Measurements from ENCODE around the gene GNB1L. TPM values are rescaled to one million over a fixed set of nuclear protein-coding genes. Genes with fewer than 3 reads are reported as not detected.

The GNB1L gene
- total RNA-seq, 1 experiment from 2014 or later, result 15.8 TPM

DNA sequence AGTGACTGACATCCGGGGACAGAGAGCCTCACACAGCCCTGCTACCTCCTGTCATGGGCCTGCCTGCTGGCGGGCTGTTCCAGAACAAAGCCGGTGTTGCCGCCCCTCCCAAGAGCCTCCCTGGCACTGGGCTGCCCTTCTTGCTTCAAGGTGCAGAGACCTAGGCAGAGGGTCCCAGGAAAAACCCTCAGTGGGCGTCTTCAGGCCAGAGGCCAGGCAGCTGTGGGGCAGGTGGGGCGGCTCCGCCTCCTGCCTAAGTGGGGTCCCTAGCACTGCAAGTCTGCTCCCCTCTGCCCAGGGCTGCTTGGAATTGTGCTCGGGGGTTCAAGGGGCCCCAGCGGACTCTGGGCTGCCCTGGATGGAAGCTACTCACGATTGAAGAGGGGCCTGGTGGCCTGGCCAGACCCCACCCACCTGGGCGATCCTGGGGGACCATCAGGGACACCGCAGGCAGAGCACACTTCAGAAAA, 20.4 kb upstream of the GNB1L start:
- POLR2A ChIA-PET, result no interaction called here
- intact Hi-C loops (cut with micrococcal nuclease; ENCODE audit: unreplicated experiment), result no loop called here

DNA sequence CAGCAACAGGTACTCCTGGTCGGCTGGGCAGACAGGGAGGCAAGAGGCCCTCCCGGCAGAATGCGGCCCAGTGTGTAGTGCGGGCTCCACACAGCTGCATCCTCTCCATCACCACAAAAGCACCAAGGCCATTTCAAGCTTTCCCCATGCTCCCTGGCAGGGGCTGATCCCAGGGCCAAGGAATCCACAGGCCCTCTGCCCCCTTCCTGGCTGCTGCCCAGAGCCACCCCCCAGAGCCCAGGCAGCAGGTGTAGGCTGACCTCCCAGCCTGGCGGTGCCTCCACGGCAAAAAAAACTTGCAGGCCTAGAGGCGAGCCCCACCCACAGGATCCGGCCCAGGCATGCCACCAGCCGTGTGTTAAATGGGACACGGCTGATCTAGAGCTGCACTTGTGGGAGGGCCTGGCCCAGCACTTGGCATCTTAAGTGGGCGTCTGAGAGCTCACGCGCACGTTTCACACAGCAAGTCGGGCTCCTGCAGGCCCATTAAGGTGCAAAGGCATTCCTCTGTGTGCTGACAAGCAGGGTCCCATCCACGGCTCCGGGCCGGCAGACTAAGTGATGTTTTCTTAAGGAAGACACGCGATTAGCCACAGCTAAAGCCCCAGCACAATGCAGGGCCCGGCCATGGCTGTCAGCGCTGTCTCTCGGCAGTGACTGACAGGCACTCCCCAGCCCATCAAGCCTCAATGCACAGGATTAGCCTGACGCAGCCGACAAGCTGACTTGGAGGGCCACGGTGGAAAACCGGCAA, 19.8 kb upstream of the GNB1L start:
- no peaks in the 10 kb centered on the region for H3K27me3 Mint-ChIP-seq (ENCODE audit: insufficient read depth, unreplicated experiment)

More for the DNA sequence above, 20.4 kb upstream of the GNB1L start:
- Histone ChIP-seq H3K9me3 (no peaks in the 10 kb centered on the region), H3K4me3 (ENCODE audit: low read depth, low read length) (no peak overlapping the region), H3K4me1 (peaks cover 6% of the 10 kb centered on the region), H3K36me3 (ENCODE audit: control insufficient read depth, insufficient read depth, low read length) (no peaks in the 10 kb centered on the region; the same call in 1 of the 2 replicates), H3K27me3 (replicated peaks; ENCODE audit: control insufficient read depth, insufficient read depth, low read length) (no peaks in the 10 kb centered on the region)
- Mint-ChIP-seq H3K27me3 (ENCODE audit: insufficient read depth, unreplicated experiment) (no peaks in the 10 kb centered on the region), H3K4me1 (ENCODE audit: low read depth, unreplicated experiment) (peaks cover 1% of the 10 kb centered on the region), H3K36me3 (ENCODE audit: insufficient read depth, unreplicated experiment) (peaks cover 6% of the 10 kb centered on the region), H3K27ac (ENCODE audit: unreplicated experiment) (no peak overlapping the region), H3K9me3 (ENCODE audit: unreplicated experiment) (no peaks in the 10 kb centered on the region), H3K4me3 (ENCODE audit: unreplicated experiment) (no peak overlapping the region)
- no peak for TF ChIP-seq CTCF (IDR thresholded peaks at IDR 0.05; ENCODE audit: insufficient read depth in 1 of 2, low read depth in 1 of 2, low read length in 1 of 2, severe bottlenecking in 1 of 2, unreplicated experiment in 1 of 2)
- BruUV-seq (replicated peaks), result no TSS peak
- no peak for DNase-seq
- CTCF ChIA-PET, result no interaction called here

GRCh38 chr22:19873960-19874306, 19.3 kb upstream of the GNB1L start:
- intact Hi-C loops (cut with micrococcal nuclease; ENCODE audit: unreplicated experiment), result no loop called here
- no peak overlapping the region for H3K4me3 Mint-ChIP-seq (ENCODE audit: unreplicated experiment)
- TF ChIP-seq CTCF (IDR thresholded peaks at IDR 0.05; ENCODE audit: insufficient read depth in 1 of 2, low read depth in 1 of 2, low read length in 1 of 2, severe bottlenecking in 1 of 2, unreplicated experiment in 1 of 2), result no peak
- no peaks in the 10 kb centered on the region for H3K36me3 ChIP-seq (ENCODE audit: control insufficient read depth, insufficient read depth, low read length)
- ChIA-PET CTCF (no interaction called here), POLR2A (no interaction called here)
- no peaks in the 10 kb centered on the region for H3K9me3 ChIP-seq
- H3K4me1 Mint-ChIP-seq (ENCODE audit: low read depth, unreplicated experiment), result no peaks in the 10 kb centered on the region
- H3K27me3 Mint-ChIP-seq (ENCODE audit: insufficient read depth, unreplicated experiment), result no peaks in the 10 kb centered on the region
- H3K36me3 Mint-ChIP-seq (ENCODE audit: insufficient read depth, unreplicated experiment), result peaks cover 6% of the 10 kb centered on the region
- BruUV-seq (replicated peaks), result no TSS peak
- no peak overlapping the region for H3K27ac Mint-ChIP-seq (ENCODE audit: unreplicated experiment)
- no peaks in the 10 kb centered on the region for H3K9me3 Mint-ChIP-seq (ENCODE audit: unreplicated experiment)
- H3K4me3 ChIP-seq (ENCODE audit: low read depth, low read length), result no peak overlapping the region
- no peak for DNase-seq
- H3K4me1 ChIP-seq, result no peaks in the 10 kb centered on the region
- no peaks in the 10 kb centered on the region for H3K27me3 ChIP-seq (replicated peaks; ENCODE audit: control insufficient read depth, insufficient read depth, low read length)

More for the DNA sequence above, 19.8 kb upstream of the GNB1L start:
- no peak for TF ChIP-seq CTCF (IDR thresholded peaks at IDR 0.05; ENCODE audit: insufficient read depth in 1 of 2, low read depth in 1 of 2, low read length in 1 of 2, severe bottlenecking in 1 of 2, unreplicated experiment in 1 of 2)
- H3K27me3 ChIP-seq (replicated peaks; ENCODE audit: control insufficient read depth, insufficient read depth, low read length), result no peaks in the 10 kb centered on the region
- H3K4me3 ChIP-seq (ENCODE audit: low read depth, low read length), result no peak overlapping the region
- no TSS peak for BruUV-seq (replicated peaks)
- Mint-ChIP-seq H3K4me3 (ENCODE audit: unreplicated experiment) (no peak overlapping the region), H3K36me3 (ENCODE audit: insufficient read depth, unreplicated experiment) (peaks cover 6% of the 10 kb centered on the region), H3K9me3 (ENCODE audit: unreplicated experiment) (no peaks in the 10 kb centered on the region), H3K27ac (ENCODE audit: unreplicated experiment) (no peak overlapping the region), H3K4me1 (ENCODE audit: low read depth, unreplicated experiment) (no peaks in the 10 kb centered on the region)
- ChIA-PET POLR2A (no interaction called here), CTCF (no interaction called here)
- no peaks in the 10 kb centered on the region for H3K4me1 ChIP-seq
- intact Hi-C loops (cut with micrococcal nuclease; ENCODE audit: unreplicated experiment), result no loop called here
- no peaks in the 10 kb centered on the region for H3K36me3 ChIP-seq (ENCODE audit: control insufficient read depth, insufficient read depth, low read length)
- peak in 1 of 2 experiments; percentile 31 for DNase-seq
- no peaks in the 10 kb centered on the region for H3K9me3 ChIP-seq
